HG03457 (cell line): ENCODE measurements around the gene C5AR1.
"Not testable (repeated sequence)": the region's sequence is repeated elsewhere in the genome, so short reads cannot be mapped to it uniquely, and the experiment has no call there.

Experiments used
- ATAC-seq: cut with Tn5 transposase; IDR thresholded peaks from one replicate; pipeline ENCODE4 v1.9.1; 2021; ENCODE audit warnings: moderate number of reproducible peaks; ENCODE audit not compliant: unreplicated experiment

The C5AR1 gene

GRCh38 chr19:47330466-47330869 lies 20.8 kb downstream of the C5AR1 start:
- no peak for ATAC-seq

DNA sequence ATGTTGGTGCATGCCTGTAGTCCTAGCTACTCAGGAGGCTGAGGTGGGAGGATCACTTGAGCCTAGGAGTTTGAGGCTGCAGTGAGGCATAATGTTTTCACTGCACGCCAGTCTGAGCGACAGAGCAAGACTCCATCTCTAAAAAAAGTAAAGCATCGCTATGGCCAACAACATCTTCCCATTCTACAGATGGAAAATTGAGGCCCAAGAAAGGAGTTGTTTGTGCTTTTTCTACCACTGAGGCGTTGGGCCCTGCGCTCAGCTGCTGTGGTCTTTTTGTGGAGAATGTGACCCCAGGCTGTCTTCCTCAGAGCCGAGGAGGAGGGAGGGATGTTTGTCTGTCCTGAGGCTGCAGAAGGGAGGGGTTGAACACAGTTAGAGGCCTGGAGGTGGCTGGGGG lies 21.8 kb downstream of the C5AR1 start:
- ATAC-seq: no peak

DNA sequence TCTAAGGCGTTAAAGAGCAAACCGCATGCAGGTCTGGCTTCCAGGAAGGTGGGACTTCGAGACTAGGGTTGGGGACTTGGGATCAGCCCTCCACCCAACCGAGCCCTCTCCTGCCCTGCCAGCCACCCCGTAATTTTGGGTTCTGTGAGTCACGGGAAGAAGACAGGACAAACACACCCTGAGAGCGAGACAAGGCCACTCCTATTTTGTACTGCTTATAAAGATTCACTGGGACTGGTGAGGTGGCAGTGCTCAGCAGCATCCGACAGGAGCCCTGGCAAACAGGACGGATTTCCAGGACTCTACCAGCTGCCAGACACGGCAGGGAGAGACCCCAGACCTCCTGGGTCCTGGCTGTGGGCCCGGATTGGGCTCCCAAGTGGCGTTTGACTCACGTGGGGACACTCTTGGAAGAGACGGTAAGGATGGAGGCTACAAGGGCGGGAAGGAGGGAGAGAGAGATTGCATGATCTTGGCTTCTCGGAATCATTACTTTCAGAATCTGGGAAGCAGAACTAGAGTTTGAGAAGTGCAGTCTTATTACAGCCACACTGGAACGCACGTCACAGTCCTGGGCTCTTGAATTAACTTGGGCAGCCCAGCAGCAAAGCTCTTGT lies 22.4 kb downstream of the C5AR1 start, which contains the start of gene C5AR2:
C5AR2 (plus strand) TSS at position 245 of the 617 bp plus-strand sequence. CDS start 8,625 bp downstream, outside the sequence.
- no peak for ATAC-seq

DNA sequence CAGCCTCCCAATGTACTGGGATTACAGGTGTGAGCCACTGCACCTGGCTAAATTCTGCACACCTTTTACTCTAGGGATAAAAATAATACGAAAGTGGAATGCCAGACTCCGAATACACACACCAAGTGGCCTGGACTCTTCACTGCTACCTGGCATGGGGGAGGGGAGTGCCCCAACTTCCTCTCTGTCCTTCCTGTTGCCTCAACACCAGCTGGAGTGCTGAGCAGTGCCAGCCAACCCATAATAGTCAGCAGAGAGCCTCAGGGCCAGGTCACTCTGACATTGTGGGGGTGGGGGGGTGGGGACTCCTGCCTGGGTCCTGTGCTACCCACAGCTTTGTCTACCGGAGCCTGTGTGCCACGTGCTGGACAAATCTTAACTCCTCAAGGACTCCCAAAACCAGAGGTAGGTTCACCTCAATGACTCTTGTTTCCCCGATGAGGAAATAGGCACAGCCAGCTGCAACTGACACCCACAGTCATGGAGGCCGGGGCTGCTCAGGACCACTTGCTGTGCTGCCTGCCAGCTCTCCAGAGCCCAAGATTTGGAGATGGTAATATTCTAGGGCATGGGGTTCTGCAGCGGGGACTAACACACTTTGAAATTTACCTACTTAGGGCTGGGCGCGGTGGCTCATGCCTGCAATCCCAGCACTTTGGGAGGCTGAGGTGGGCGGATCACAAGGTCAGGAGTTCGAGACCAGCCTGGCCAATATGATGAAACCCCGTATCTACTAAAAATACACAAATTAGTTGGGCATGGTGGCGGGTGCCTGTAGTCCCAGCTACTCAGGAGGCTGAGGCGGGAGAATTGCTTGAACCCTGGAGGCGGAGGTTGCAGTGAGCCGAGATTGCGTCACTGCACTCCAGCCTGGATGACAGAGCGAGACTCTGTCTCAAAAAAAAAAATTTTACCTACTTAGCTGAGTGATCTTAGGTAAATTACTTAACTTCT lies 27.4 kb downstream of the C5AR1 start:
- ATAC-seq: not testable (repeated sequence)

- no peak for ATAC-seq
Measured at GRCh38 chr19:47339196-47339880, 29.7 kb downstream of the C5AR1 start.

- ATAC-seq: no peak
Measured at GRCh38 chr19:47340477-47341208, 31.0 kb downstream of the C5AR1 start.

- no peak for ATAC-seq
Measured at GRCh38 chr19:47341734-47342133, 32.1 kb downstream of the C5AR1 start.

- no peak for ATAC-seq
Measured at GRCh38 chr19:47343194-47343802, 33.6 kb downstream of the C5AR1 start.

- ATAC-seq: no peak
Measured at GRCh38 chr19:47344425-47344824, 34.8 kb downstream of the C5AR1 start.

DNA sequence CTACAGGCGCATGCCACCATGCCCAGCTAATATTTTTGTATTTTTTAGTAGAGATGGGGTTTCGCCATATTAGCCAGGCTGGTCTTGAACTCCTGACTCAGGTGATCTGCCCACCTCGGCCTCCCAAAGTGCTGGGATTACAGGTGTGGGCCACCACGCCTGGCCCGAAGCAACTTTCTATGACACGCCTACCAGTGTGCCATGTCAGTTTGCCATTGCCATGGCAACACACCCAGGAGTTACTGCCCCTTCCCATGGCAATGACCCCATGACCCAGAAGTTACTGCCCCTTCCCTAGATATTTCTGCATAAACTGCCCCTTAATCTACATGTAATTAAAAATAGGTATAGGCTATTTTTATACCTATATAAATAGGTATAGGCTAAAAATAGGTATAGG lies 36.4 kb downstream of the C5AR1 start:
- ATAC-seq: not testable (repeated sequence)

GRCh38 chr19:47348819-47349795 lies 39.4 kb downstream of the C5AR1 start, which contains the start of gene DHX34:
Gene DHX34 (plus strand): TSS chr19:47349315. CDS start chr19:47353031, 3,716 bp downstream.
- ATAC-seq: peak; percentile 81

- no peak for ATAC-seq
Measured at GRCh38 chr19:47350630-47351029, 41.0 kb downstream of the C5AR1 start.

DNA sequence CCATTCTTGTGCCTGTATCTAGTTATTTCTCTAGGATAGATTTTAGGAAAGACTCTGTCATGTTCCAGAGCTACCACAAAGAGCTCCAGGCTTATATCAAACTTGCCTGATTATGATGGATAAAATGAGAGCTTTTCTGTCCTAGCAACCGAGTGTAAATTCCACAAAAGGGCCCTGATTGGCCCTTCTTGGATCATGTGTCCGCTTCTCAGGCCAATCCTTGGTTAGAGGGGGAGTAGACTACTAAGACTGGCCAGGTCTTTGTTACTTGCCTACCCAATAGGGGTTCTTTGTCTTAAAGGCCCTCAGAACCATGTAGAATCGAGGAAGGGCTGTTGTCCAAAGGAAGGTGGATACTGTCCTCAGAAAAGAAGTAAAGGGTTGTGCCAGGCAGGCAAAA lies 41.9 kb downstream of the C5AR1 start:
- no peak for ATAC-seq

GRCh38 chr19:47352095-47352494 lies 42.4 kb downstream of the C5AR1 start:
- no peak for ATAC-seq

GRCh38 chr19:47353307-47353712 lies 43.6 kb downstream of the C5AR1 start:
- no peak for ATAC-seq

- no peak for ATAC-seq
Measured at GRCh38 chr19:47356900-47357299, 47.2 kb downstream of the C5AR1 start.

GRCh38 chr19:47357788-47358680 lies 48.4 kb downstream of the C5AR1 start:
- no peak for ATAC-seq

GRCh38 chr19:47358936-47359335 lies 49.3 kb downstream of the C5AR1 start:
- no peak for ATAC-seq
